HEK293 (cell line): ENCODE data around the gene STX2.

Experiments
- CTCF ChIA-PET: fragments of 350-600 bp; formaldehyde crosslinking; extraction: SDS; loops from one replicate; lab custom pipeline; 2021; ENCODE audit warnings: antibody characterized with exemption; lab: Yijun Ruan, JAX
- POLR2A ChIA-PET: fragments of 300-600 bp; formaldehyde crosslinking; extraction: SDS; loops from one replicate; lab custom pipeline; 2020; ENCODE audit warnings: antibody characterized with exemption, inconsistent platforms; lab: Yijun Ruan, JAX
- H3K27ac ChIP-seq: fragments of 200-500 bp; sonication (Bioruptor generic); 2 replicates; pipeline ENCODE4 v1.5.1; 2014; ENCODE audit warnings: low read depth, low read length, control low read depth, inconsistent platforms; ENCODE audit errors: extremely low read depth
- H3K36me3 ChIP-seq, 2 experiments: fragments of 200-500 bp in 1 of 2; sonication (Bioruptor generic) in 1 of 2; 1 replicate in 1 of 2; 2 replicates in 1 of 2; pipeline ENCODE4 v1.5.1; 2014 to 2017; ENCODE audit warnings: inconsistent platforms in 2 of 2, low read length in 2 of 2; ENCODE audit not compliant: control insufficient read depth in 2 of 2, insufficient read depth in 1 of 2
- H3K4me1 ChIP-seq: fragments of 200-500 bp; sonication (Bioruptor generic); 2 replicates; pipeline ENCODE4 v1.5.1; 2014; ENCODE audit warnings: mild to moderate bottlenecking, low read length, inconsistent platforms; ENCODE audit not compliant: control insufficient read depth, insufficient read depth
- H3K4me3 ChIP-seq: 2 replicates; pipeline ENCODE4 v1.5.1; 2011; ENCODE audit warnings: low read depth, mild to moderate bottlenecking, control low read depth, low read length, moderate library complexity
- H3K9me3 ChIP-seq: fragments of 200-500 bp; sonication (Bioruptor generic); 2 replicates; pipeline ENCODE4 v1.5.1; 2014; ENCODE audit warnings: low read depth, low read length, inconsistent platforms; ENCODE audit not compliant: control insufficient read depth, insufficient read depth
- CTCF ChIP-seq: fragments of 450-650 bp; formaldehyde crosslinking; IDR thresholded peaks from 2 replicates; pipeline ENCODE4 v1.5.1; 2016; ENCODE audit warnings: missing biosample characterization, missing genetic modification characterization
- GLIS1 ChIP-seq: fragments of 450-650 bp; formaldehyde crosslinking; IDR thresholded peaks from 2 replicates; pipeline ENCODE4 v1.5.1; 2016; ENCODE audit warnings: missing biosample characterization, missing genetic modification characterization
- GLIS2 ChIP-seq: fragments of 450-650 bp; formaldehyde crosslinking; IDR thresholded peaks from 2 replicates; pipeline ENCODE4 v1.5.1; 2016; ENCODE audit warnings: missing biosample characterization, missing genetic modification characterization
- KLF16 ChIP-seq: fragments of 450-650 bp; formaldehyde crosslinking; IDR thresholded peaks from 2 replicates; pipeline ENCODE4 v1.5.1; 2017; ENCODE audit warnings: missing biosample characterization, missing genetic modification characterization
- KLF7 ChIP-seq: fragments of 450-650 bp; formaldehyde crosslinking; IDR thresholded peaks from 2 replicates; pipeline ENCODE4 v1.5.1; 2016; ENCODE audit warnings: missing biosample characterization, missing genetic modification characterization, borderline replicate concordance
- KLF8 ChIP-seq: fragments of 450-650 bp; formaldehyde crosslinking; IDR thresholded peaks from 2 replicates; pipeline ENCODE4 v1.5.1; 2016; ENCODE audit warnings: missing biosample characterization, missing genetic modification characterization
- MZF1 ChIP-seq: fragments of 450-650 bp; formaldehyde crosslinking; IDR thresholded peaks from 2 replicates; pipeline ENCODE4 v1.5.1; 2017; ENCODE audit warnings: missing biosample characterization, missing genetic modification characterization, borderline replicate concordance
- OSR2 ChIP-seq: fragments of 450-650 bp; formaldehyde crosslinking; IDR thresholded peaks from 2 replicates; pipeline ENCODE4 v1.5.1; 2016; ENCODE audit warnings: missing biosample characterization, missing genetic modification characterization
- PRDM1 ChIP-seq: fragments of 450-650 bp; formaldehyde crosslinking; IDR thresholded peaks from 2 replicates; pipeline ENCODE4; 2016; ENCODE audit warnings: missing biosample characterization, missing genetic modification characterization
- REST ChIP-seq: fragments of 450-650 bp; formaldehyde crosslinking; IDR thresholded peaks from 2 replicates; pipeline ENCODE4 v1.5.1; 2016; ENCODE audit warnings: missing biosample characterization, missing genetic modification characterization
- SALL2 ChIP-seq: fragments of 450-650 bp; formaldehyde crosslinking; IDR thresholded peaks from 2 replicates; pipeline ENCODE4 v1.5.0; 2017; ENCODE audit warnings: missing biosample characterization, mild to moderate bottlenecking, missing genetic modification characterization, borderline replicate concordance
- SP2 ChIP-seq: fragments of 450-650 bp; formaldehyde crosslinking; IDR thresholded peaks from 2 replicates; pipeline ENCODE4 v1.5.1; 2016; ENCODE audit warnings: missing biosample characterization, missing genetic modification characterization
- SP7 ChIP-seq: fragments of 450-650 bp; formaldehyde crosslinking; IDR thresholded peaks from 2 replicates; pipeline ENCODE4 v1.5.1; 2016; ENCODE audit warnings: missing biosample characterization, missing genetic modification characterization
- ZBTB17 ChIP-seq: fragments of 450-650 bp; formaldehyde crosslinking; IDR thresholded peaks from 2 replicates; pipeline ENCODE4 v1.5.1; 2016; ENCODE audit warnings: missing biosample characterization, missing genetic modification characterization
- ZBTB44 ChIP-seq: fragments of 450-650 bp; IDR thresholded peaks from 2 replicates; pipeline ENCODE4 v1.5.1; 2018; ENCODE audit warnings: missing biosample characterization, mild to moderate bottlenecking, missing genetic modification characterization
- ZBTB48 ChIP-seq: fragments of 450-650 bp; formaldehyde crosslinking; IDR thresholded peaks from 2 replicates; pipeline ENCODE4 v1.5.1; 2016; ENCODE audit warnings: missing biosample characterization, missing genetic modification characterization
- ZBTB8A ChIP-seq: fragments of 450-650 bp; formaldehyde crosslinking; IDR thresholded peaks from 2 replicates; pipeline ENCODE4 v1.5.1; 2016; ENCODE audit warnings: missing biosample characterization, missing genetic modification characterization
- ZFP69B ChIP-seq: fragments of 450-650 bp; formaldehyde crosslinking; IDR thresholded peaks from 2 replicates; pipeline ENCODE4 v1.5.1; 2016; ENCODE audit warnings: missing biosample characterization, missing genetic modification characterization
- ZNF184 ChIP-seq: fragments of 450-650 bp; IDR thresholded peaks from 2 replicates; pipeline ENCODE4 v1.5.1; 2018; ENCODE audit warnings: missing biosample characterization, mild to moderate bottlenecking, missing genetic modification characterization
- ZNF221 ChIP-seq: fragments of 450-650 bp; formaldehyde crosslinking; IDR thresholded peaks from 2 replicates; pipeline ENCODE4 v1.5.1; 2017; ENCODE audit warnings: missing biosample characterization, missing genetic modification characterization, borderline replicate concordance
- ZNF23 ChIP-seq: fragments of 450-650 bp; formaldehyde crosslinking; IDR thresholded peaks from 2 replicates; pipeline ENCODE4 v1.5.1; 2016; ENCODE audit warnings: missing biosample characterization, missing genetic modification characterization, borderline replicate concordance
- ZNF274 ChIP-seq, 2 experiments: fragments of 200-500 bp in 1 of 2; fragments of 450-650 bp in 1 of 2; sonication (Bioruptor generic) in 1 of 2; formaldehyde crosslinking in 1 of 2; IDR thresholded peaks; 2 replicates each; pipeline versions ENCODE4 v1.5.1 to v1.6.1; 2014 to 2016; ENCODE audit warnings: borderline replicate concordance in 1 of 2, inconsistent platforms in 1 of 2, low read length in 1 of 2, missing biosample characterization in 1 of 2, missing genetic modification characterization in 1 of 2
- ZNF404 ChIP-seq: fragments of 450-650 bp; formaldehyde crosslinking; IDR thresholded peaks from 2 replicates; pipeline ENCODE4 v1.5.1; 2017; ENCODE audit warnings: missing biosample characterization, missing genetic modification characterization
- ZNF561 ChIP-seq: fragments of 450-650 bp; IDR thresholded peaks from 2 replicates; pipeline ENCODE4 v1.5.1; 2018; ENCODE audit warnings: missing biosample characterization, missing genetic modification characterization, borderline replicate concordance
- ZNF600 ChIP-seq: fragments of 450-650 bp; formaldehyde crosslinking; IDR thresholded peaks from 2 replicates; pipeline ENCODE4 v1.5.1; 2016; ENCODE audit warnings: missing biosample characterization, missing genetic modification characterization
- ZNF707 ChIP-seq: fragments of 450-650 bp; formaldehyde crosslinking; IDR thresholded peaks from 2 replicates; pipeline ENCODE4 v1.5.1; 2016; ENCODE audit warnings: missing biosample characterization, missing genetic modification characterization
- ZNF76 ChIP-seq: fragments of 450-650 bp; formaldehyde crosslinking; IDR thresholded peaks from 2 replicates; pipeline ENCODE4; 2016; ENCODE audit warnings: low read depth, missing biosample characterization, missing genetic modification characterization, borderline replicate concordance
- ZSCAN30 ChIP-seq: fragments of 450-650 bp; IDR thresholded peaks from 2 replicates; pipeline ENCODE4 v1.5.1; 2018; ENCODE audit warnings: missing biosample characterization, mild to moderate bottlenecking, missing genetic modification characterization, moderate library complexity
- ZXDB ChIP-seq: fragments of 450-650 bp; formaldehyde crosslinking; IDR thresholded peaks from 2 replicates; pipeline ENCODE4 v1.5.1; 2016; ENCODE audit warnings: missing biosample characterization, missing genetic modification characterization

The STX2 gene

GRCh38 chr12:130818635-130819576 is 20.1 kb downstream of the STX2 start:
- Histone ChIP-seq H3K27ac (peak overlapping the region; percentile 58; the same call in 1 of the 2 replicates), H3K9me3 (no peaks in the 10 kb centered on the region), H3K4me3 (peak overlapping the region; percentile 19), H3K36me3 (peaks cover 0 to 40% of the 10 kb centered on the region in 2 experiments; a peak in 2 of 3 replicates), H3K4me1 (0 out of 2 replicates have a peak, but pooled peaks cover 2% of the 10 kb centered on the region)
- CTCF ChIA-PET = interaction anchor here (0.7 to 1.4 kb wide), 10 partner anchors 12 to 1188 kb away, joined by 3 to 9 read pairs (median 3); no protein-coding TSS in a partner anchor
- POLR2A ChIA-PET = no interaction called here
- TF ChIP-seq SALL2 (no peak), ZNF76 (peak; percentile 62; the same call in 1 of the 2 replicates), GLIS2 (tag by site-specific recombination) (peak; percentile 48; the same call in 1 of the 2 replicates), ZBTB48 (peak; percentile 72), ZFP69B (tag by site-specific recombination) (0 out of 2 replicates have a peak, but pooled peaks have one; percentile 30), REST (tag by site-specific recombination) (no peak), KLF7 (peak; percentile 28; the same call in 1 of the 2 replicates), ZBTB8A (0 out of 2 replicates have a peak, but pooled peaks have one; percentile 16), ZNF707 (tag by site-specific recombination) (no peak), ZNF23 (no peak), KLF16 (tag by site-specific recombination) (peak; percentile 15; the same call in 1 of the 2 replicates), ZSCAN30 (peak; percentile 33; the same call in 1 of the 2 replicates), MZF1 (tag by site-specific recombination) (peak; percentile 82), ZNF274 (IDR thresholded peaks at IDR 0.05; ENCODE audit: low read length) (no peak), ZNF274 (tag by site-specific recombination; IDR thresholded peaks at IDR 0.05; ENCODE audit: borderline replicate concordance) (no peak), ZBTB17 (tag by site-specific recombination) (peak; percentile 78), ZNF404 (tag by site-specific recombination) (no peak), ZNF561 (tag by site-specific recombination) (peak; percentile 80; the same call in 1 of the 2 replicates), CTCF (peak; percentile 75), SP7 (tag by site-specific recombination) (peak; percentile 28; the same call in 1 of the 2 replicates), KLF8 (tag by site-specific recombination) (0 out of 2 replicates have a peak, but pooled peaks have one; percentile 26), ZNF600 (tag by site-specific recombination) (peak; percentile 88), ZNF221 (tag by site-specific recombination) (no peak), ZNF184 (0 out of 2 replicates have a peak, but pooled peaks have one; percentile 33), SP2 (tag by site-specific recombination) (peak; percentile 45), ZBTB44 (0 out of 2 replicates have a peak, but pooled peaks have one; percentile 9), GLIS1 (tag by site-specific recombination) (peak; percentile 52), ZXDB (peak; percentile 38; the same call in 1 of the 2 replicates), PRDM1 (0 out of 2 replicates have a peak, but pooled peaks have one; percentile 65), OSR2 (tag by site-specific recombination) (0 out of 2 replicates have a peak, but pooled peaks have one; percentile 10)
